GM19025 (cell line): ENCODE measurements around the gene FAM9B.
"Not testable (repeated sequence)": the region's sequence is repeated elsewhere in the genome, so short reads cannot be mapped to it uniquely, and the experiment has no call there.

Experiments used
- ATAC-seq: cut with Tn5 transposase; IDR thresholded peaks from one replicate; pipeline ENCODE4 v1.9.1; 2021; ENCODE audit warnings: mild to moderate bottlenecking, low read depth, moderate library complexity; ENCODE audit not compliant: unreplicated experiment

Gene FAM9B

GRCh38 chrX:9033989-9034388 lies at the start of gene FAM9B:
FAM9B (minus strand) TSS chrX:9034127; CDS start chrX:9032986, 1,141 bp downstream.
- no peak for ATAC-seq

DNA sequence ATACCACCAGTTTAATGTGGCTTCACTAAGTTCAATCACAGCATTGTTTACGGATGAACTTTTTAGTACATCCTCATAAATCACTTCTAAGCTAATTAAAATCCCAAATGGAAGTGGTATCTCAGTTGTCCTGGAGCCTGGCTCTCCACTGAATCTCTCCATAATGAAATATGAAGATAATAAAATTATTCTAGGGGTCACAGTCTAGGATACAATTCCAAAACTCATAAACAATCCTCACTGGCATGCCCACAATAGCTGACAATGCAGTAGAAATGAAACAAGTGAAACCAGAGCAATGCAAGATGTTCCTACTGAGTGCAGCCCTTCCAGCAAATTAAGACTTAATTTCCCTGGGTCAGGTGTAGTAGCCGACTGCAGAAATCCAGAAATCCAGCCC lies 47.3 kb upstream of the FAM9B start:
- no peak for ATAC-seq

- ATAC-seq: no peak
Observed at GRCh38 chrX:9074326-9074725, 40.4 kb upstream of the FAM9B start.

- no peak for ATAC-seq
Observed at GRCh38 chrX:9072281-9072680, 38.4 kb upstream of the FAM9B start.

- no peak for ATAC-seq
Observed at GRCh38 chrX:9071031-9071650, 37.2 kb upstream of the FAM9B start.

GRCh38 chrX:9069573-9069972 lies 35.6 kb upstream of the FAM9B start:
- no peak for ATAC-seq

GRCh38 chrX:9064694-9065093 lies 30.8 kb upstream of the FAM9B start:
- ATAC-seq: no peak

- ATAC-seq: no peak
Observed at GRCh38 chrX:9062641-9063040, 28.7 kb upstream of the FAM9B start.

GRCh38 chrX:9055354-9055753 lies 21.4 kb upstream of the FAM9B start:
- ATAC-seq: no peak

GRCh38 chrX:9052081-9052480 lies 18.2 kb upstream of the FAM9B start:
- no peak for ATAC-seq

DNA sequence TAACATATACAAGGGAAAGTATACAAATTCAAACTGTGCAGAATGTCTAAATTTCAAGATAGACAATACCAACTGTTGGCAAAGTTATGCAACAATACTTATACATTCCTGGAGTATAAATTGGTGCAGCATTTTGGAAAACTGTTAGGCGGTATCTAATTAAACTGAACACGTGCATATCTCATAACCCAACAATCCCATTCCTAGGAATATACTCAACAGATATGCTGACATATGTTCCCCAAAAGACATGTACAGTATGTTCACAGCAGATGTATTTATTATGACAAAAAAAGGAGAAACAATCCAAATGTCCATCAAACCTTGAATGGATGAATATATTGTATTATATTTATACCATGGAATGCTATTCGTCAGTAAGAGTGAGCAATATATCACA lies 16.4 kb upstream of the FAM9B start:
- no peak for ATAC-seq

- ATAC-seq: no peak
Observed at GRCh38 chrX:9048801-9049200, 14.9 kb upstream of the FAM9B start.

DNA sequence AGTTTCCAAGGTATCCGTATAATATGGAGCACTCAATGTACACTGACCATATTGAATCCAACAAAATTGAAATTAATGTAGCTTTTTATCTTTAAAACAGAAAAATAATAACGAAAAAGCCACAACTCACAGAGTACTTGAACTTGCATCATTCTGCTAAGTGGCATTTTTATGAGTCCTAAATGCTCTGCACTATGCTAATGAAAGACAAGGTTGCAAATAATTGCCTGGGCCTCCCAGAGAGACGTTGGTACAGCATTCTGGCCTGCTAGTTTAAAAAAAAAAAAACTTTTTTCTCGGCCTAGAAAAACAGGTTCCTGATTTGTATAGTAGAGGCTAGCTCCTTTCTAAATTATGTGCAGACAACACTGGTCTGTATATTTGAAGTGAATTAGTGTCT lies 4.3 kb upstream of the FAM9B start:
- ATAC-seq: no peak

DNA sequence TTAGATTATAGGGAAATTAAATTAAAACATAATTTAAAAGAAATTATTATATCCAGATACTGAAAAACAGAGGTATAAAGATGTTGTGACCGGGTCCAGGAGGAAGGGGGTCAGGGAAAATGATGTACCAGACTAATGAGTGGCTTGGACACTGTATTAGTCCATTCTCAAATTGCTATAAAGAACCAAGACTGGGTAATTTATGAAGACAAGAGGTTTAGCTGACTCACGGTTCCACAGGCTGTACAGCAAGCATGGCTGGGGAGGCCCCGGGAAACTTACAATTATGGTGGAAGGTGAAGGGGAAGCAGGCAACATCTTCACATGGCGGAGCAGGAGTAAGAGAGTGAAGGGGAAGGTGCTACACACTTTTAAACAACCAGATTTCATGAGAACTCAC lies 3.4 kb upstream of the FAM9B start:
- no peak for ATAC-seq

GRCh38 chrX:9033586-9033985 lies 341 bp downstream of the FAM9B start:
- ATAC-seq: no peak

DNA sequence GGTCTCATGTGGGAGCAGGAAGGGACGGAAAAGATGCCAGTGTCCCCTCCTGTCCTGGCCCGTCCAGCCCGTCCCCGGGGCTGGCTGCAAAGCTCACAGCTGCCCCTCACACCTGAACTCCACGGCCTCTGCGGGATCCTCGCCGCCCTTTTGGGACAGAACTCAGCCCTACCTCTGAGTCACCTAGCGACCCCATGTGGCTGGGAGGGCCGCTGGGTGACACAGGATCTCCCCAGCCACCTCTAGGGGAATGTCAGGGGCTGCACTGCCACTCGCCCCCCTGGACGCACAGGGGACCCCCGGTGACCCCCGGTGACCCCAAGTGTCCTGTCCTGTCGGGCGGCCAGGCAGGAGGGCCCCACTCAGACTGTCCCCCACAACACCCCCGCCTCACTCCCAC lies 748 bp downstream of the FAM9B start:
- ATAC-seq: no peak

DNA sequence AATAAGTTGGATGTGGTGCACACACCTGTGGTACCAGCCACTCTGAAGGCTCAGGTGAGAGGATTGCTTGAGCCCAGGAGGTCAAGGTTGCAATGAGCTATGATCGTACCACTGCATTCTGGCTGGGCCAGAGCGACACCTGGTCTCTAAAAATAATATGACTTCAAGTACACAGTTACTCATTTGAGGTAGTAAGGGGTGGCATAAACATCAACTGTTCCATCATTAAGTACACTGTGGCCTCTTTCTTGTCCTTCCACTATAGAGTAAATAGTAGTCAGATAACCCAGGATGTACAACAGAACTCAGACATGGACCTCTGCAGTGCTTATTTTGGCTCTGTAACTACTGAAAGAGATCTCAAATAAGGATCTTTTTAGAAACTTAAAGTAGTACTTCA lies 10.6 kb downstream of the FAM9B start:
- ATAC-seq: no peak

- no peak for ATAC-seq
Observed at GRCh38 chrX:9019151-9019550, 14.8 kb downstream of the FAM9B start.

DNA sequence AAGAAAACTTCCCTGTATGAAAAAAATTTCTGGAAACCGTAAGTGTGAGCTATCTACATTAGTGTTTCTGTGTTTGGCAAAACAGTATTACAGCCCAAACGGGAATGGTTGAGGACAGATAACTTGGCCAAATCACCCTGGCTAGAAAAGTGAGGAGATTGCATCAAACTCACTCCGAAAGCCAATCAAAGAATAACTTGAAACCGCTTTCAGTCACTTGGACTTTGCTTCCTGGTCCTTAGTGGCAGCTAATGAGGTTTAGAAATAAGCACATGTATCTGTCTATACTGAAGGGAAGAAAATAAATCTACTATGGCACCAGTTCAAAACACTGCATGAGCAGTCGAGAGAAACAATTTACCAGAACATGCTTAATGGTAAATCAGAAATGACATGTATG lies 15.6 kb downstream of the FAM9B start:
- not testable (repeated sequence) for ATAC-seq

DNA sequence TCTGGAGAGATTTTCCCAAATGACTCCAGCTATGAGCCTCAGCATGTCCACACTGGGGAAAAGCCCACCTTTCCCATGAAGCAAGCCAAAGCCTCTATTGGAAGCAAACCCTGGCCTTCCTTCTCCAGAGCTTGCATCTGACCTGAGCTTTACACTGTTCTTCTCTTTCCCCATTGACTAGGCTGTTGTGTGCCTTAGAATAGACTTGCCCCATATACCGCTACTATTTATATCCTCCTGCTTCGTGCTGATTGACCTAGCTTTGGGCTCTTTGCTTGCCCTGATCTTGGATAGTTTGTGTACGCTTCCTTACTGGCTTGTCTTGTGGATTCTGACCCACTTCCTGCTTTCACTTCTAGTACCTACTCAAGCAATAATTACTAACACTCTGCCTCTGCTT lies 30.9 kb downstream of the FAM9B start:
- ATAC-seq: no peak

DNA sequence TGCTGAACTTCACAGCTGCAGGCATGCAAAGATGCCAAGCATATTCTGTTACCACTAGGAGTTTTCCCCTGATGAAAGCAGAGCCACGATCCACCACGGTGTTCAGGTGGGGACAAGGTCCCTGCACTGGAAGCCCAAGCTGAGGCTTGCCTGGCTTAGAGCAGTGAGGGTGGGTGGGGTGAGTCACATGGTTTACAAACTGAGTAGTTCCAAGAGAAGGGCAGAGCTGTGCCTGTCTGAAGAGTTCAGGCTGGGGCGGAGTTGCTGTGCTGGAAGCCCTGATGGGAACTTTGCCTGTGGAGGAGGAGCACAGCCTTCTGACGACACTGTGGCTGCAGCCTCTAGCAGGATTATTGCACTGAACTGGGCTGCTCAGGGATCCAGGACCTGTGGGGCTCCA lies 45.5 kb downstream of the FAM9B start:
- ATAC-seq: no peak

DNA sequence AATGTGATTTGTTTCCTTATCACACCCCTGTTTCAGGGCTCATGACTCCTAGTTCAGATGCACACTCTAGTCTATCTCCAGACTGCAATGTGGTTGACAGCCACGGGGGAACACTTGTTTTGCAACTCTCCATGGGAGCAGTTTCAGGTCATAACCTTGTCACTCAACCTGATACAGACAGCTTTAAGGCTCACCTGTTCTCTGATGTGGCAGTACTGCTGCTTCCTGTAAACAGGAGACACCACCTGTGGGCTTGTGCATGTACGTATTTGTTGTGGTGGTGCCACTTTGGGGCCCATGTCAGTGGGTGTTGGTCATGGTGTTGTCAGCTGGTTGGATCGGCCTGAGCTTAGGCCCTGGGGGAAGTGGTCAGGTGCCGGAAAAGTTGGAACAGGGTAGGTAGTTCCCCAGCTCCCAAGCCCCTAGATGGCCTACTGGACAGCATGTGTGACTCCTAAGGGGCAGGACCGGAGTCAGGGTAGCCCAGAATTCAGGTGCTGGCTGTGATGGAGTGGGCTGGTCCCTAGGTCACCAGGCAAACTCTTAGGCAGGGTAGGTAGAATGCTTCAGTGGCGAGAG lies 46.2 kb downstream of the FAM9B start:
- no peak for ATAC-seq

- no peak for ATAC-seq
Observed at GRCh38 chrX:8984231-8984630, 49.7 kb downstream of the FAM9B start.
